Measurements from ENCODE around the gene KIAA1549.
A peak's percentile ranks its signal among the peaks of the same experiment; 100 is the strongest.
"Not testable (repeated sequence)": the region's sequence is repeated elsewhere in the genome, so short reads cannot be mapped to it uniquely, and the experiment has no call there.

The KIAA1549 gene

DNA sequence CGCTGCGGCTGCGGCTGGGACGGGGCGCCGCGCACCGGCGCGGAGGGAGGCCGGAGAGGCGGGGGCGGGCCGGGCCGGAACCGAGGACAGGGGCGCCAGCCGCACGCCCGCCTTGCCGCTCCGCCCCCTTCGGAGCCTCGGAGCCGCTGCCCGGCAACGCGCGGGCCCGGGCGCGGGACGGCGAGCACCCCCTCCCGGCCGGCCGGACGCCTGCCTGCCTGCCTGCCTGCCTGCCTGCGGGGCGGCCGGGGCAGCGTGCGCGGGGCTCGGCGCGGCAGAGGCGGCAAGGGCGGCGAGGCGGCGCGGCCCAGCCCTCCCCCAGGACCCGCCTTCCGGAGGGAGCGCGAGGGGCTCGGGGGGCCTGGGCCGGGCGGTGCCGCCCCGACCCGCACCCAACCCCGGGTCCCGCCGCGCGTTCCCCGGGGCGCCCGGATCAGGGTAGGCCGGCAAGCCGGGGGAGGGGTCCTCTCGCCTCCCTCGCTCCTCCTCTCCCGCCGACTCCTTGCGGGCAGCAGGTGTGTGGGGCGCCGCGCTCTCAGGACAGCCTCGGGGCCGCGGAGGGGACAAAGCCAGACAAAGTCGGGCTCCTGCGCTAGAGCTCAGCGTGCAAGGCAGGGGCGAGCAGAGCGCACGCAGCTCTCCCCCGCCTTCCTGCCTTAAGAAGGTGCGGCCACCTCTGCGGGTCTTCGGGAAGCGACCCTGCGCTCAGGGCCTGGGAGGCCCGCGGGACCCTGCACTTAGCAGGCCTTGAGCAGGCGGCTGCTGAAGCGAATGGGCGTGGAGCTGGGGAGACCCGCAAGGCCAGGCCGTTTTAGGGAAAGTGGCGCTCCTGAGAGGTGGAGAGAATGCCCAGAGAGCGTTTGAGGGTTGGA, at the start of gene KIAA1549:
Gene KIAA1549 (minus strand): TSS at position 58 of the 872 bp plus-strand sequence. CDS start 120 bp downstream, outside the sequence.
- DNase-seq (ENCODE audit: low spot score): peak; percentile 94

DNA sequence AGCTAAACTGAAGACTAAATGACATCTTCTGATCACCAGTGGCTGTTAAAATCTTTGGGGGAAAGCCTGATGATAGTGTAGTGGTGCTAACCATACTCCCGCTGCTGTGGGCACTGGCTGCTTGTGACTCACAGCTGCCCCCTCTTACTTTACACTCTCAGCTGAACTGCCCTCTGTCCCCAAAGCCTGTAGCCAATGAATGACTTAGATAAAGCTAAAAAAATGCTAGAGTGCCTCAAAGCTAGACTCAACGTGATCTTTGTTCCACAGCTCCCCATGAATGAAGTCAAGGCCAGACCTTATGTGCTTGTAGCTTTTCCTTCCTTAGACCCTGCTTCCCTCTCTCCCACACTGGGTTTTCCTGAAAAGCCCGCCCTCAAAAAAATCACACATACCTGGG, 48.2 kb upstream of the KIAA1549 start:
- no peak for DNase-seq (ENCODE audit: low spot score)

DNA sequence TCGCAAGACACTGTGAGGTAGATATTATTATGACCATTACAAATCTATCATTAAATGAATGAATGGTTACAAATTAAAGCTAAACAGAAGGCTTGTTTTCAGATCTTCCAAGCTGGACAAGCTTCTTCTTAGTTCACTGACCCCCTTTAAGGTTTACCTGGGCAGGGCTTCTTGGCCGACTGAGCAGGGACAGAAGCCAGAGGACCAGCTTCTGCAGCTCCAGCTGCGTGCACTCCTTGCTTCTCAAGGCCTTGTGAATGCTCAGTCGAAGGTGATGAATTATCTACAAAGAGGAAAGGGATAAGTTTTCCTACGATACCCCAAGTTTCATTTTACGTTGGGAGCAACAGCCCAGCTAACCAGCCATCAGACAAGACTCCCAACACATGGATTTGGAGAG, 45.4 kb upstream of the KIAA1549 start:
- no peak for DNase-seq (ENCODE audit: low spot score)

DNA sequence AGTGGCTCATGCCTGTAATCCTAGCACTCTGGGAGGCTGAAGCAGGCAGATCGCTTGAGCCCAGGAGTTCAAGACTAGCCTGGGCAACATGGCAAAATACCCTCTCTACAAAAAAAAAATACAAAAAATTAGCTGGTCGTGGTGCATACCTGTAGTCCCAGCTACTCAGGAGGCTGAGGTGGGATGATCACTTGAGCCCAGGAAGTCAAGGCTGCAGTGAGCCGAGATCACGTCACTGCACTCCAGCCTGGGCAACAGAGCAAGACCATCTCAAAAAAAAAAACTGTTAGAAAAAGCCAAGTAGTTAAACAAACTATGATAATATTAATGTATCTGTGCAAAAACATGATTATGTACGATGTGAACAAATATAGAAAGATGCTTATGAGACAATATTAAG, 44.7 kb upstream of the KIAA1549 start:
- not testable (repeated sequence) for DNase-seq (ENCODE audit: low spot score)

DNA sequence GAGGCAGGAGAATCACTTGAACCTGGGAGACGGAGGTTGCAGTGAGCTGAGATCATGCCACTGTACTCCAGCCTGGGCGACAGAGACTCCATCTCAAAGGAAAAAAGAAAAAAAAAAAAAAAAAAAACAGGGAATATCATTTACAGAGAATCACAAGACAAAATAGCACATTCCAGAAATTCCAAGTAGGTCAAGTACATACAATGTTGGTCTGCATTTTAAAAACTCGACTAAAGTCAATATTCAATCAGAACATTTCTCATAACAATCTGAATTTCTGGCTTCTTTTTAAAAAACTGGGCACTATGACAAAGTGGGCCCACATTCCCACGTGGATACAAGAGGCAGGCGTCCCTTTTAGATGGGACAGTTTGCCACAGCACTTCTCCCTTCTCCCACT, 41.9 kb upstream of the KIAA1549 start:
- no peak for DNase-seq (ENCODE audit: low spot score)

DNA sequence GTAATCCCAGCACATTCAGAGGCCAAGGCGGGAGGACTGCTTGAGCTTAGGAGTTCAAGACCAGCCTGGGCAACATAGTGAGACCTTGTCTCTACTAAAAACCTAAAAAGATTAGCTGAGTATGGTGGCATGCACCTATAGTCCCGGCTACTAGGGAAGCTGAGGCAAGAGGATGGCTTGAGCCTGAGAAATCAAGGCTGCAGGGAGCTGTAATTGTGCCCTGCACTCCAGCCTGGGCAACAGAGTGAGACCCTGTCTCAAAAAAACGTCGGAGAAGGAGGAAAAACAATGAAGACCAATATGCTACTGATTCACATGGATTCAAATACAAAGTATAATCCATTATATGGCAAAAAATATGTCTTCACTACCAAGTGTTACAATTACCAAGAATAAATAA, 41.1 kb upstream of the KIAA1549 start:
- DNase-seq (ENCODE audit: low spot score): no peak

DNA sequence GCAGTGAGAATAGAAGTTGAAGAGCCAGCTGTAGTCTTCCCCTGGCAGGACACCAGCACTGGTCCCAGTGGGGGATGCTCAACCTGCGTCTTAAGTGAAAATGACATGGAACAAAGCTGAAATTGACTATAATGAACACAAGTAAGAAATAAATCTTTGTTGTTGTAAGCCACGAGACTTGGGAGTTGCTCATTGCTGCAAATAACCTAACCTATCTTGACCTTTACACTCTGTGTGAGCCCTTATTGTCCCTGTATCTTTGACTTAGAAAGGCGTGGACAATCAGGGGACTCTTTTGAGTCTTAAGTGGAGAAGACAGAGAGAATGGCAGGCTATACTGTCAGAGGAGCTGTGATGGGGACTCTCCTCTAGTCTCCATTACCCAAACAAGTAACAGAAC, 37.7 kb upstream of the KIAA1549 start:
- no peak for DNase-seq (ENCODE audit: low spot score)

DNA sequence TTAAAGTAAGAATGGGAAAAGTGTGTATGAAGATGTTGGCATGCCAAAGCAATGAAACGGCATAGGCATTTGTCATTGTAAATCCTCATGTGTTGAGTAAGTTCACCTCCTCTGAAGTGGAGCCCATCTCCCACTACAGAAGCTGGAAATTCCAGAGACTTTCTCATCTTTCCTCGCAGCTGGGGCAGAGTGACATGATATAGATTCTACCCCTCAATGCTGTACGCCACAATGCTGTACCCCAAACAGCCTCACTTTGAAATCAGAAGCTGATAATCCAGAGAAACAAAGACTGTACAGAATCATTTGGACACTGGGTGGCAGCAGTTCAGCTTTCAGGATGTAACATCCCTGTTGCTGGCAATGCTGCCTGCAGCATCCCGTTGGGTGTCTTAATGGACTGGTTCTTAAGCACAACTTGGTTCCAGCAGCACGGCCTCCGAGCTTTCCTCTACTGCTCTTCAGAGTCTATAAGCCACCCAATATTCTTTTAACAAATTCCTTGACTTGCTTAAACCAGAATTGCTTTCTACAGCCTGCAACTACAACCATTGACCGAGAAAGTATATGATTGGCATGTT, 35.8 kb upstream of the KIAA1549 start:
- DNase-seq (ENCODE audit: low spot score): peak; percentile 87

DNA sequence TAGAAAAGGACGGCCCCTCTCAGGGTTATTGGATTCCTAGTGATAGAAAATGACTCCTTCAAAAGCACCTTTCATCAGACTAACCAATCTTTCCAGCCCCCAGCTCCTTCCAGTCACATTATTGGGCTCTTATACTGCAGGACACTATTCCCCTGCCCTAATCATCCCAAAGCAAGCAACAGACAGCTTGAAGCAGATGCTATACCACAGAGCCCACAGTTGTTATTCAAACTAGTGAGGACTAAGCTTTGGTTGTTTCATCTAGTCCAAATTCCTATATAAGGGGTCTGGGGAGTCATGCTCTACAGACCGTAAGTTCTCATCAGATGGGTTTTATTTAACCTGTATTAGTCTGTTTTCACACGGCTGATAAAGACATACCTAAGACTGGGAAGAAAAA, 30.2 kb upstream of the KIAA1549 start:
- DNase-seq (ENCODE audit: low spot score): no peak

DNA sequence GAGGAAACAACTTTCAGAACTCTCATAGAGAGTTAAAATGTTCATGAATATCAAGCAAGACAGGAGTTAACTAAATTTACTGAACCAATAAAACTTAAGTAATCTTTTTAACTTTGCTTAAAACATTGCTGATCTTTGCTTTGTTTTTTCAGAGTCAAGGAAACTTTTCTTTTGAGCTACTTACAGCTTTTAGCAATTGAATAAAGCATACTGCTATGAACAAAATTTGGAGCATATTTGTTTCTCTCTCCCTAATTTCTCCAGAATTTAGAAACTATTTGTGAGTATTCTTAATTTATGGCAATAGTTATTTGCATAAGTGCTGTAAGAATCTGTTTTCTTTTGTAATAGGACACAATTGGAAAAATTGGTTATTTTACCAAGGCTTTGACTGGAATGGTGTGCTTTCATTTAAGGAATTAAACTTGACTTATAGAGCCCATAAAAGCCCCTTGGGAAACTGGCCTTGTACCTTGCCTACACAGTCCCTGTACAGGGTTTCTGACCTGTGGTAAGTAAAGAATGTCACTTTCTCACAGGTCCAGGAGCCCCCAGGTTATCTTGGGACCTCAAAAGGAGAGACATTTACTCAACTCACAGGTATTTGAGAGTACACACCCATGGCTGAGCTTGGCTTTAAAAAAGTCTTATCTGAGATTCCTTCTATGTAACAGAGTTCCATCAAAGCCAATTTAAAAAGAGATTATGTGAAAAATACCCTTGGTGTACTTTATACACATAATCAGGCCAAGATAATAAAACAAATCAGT, 23.3 kb upstream of the KIAA1549 start:
- DNase-seq (ENCODE audit: low spot score): no peak

DNA sequence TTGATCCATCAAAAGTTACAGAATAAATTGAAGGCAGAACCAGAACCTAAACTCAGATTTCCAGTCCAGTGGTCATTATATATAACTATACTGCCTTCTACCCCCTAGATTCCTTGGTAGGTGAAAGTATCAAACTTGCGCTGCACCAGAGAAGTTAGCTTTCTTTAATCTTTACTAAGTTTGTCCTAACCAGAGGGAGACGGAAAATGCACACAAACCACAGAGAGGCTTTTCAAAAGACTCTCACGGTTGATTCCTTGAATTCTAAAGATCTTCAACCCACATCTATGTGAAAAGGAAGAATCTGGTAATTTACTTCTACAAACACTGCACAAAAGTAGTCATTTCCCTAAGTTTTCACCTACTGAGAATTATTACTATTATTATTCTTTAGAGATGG, 18.2 kb upstream of the KIAA1549 start:
- no peak for DNase-seq (ENCODE audit: low spot score)

DNA sequence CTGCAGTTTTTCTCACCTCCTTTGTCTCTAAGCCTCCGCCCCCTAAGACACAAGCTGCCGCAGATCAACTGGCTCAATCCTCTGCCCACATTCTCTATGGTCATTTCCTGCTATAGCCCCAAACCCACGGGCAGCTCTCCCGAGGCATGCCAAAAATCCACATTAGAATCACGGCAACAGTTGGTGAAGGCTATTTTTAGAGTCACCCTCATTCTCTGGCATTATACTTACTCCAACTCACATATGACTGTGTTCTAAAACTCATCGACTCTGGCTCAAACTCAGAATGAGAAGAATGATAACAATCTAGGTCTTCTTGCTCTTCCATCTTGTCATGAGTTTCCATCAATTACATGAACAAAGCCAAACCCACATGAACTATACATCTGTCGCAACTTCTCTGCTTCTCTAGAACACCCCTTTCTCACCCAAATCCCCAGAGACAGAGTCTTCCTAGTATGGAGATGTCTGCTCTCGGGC, 10.9 kb upstream of the KIAA1549 start:
- DNase-seq (ENCODE audit: low spot score): no peak

DNA sequence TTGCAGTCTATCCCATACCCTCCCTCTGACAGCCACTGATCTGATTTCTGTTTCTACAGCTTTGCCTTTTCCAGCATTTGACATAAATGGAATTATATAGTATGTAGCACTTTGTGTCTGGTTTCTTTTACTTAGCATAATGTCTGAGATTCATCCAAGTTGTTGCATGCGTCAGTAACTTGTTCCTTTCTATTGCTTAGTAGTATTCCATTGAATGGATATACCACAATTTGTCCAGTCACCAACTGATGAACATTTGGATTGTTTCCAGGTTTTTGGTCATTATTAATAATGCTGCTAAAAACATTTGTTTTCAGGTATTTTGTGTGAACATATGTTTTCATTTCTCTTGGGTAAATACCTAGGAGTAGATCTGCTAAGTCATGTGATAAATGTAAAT, 6.5 kb upstream of the KIAA1549 start:
- DNase-seq (ENCODE audit: low spot score): no peak

DNA sequence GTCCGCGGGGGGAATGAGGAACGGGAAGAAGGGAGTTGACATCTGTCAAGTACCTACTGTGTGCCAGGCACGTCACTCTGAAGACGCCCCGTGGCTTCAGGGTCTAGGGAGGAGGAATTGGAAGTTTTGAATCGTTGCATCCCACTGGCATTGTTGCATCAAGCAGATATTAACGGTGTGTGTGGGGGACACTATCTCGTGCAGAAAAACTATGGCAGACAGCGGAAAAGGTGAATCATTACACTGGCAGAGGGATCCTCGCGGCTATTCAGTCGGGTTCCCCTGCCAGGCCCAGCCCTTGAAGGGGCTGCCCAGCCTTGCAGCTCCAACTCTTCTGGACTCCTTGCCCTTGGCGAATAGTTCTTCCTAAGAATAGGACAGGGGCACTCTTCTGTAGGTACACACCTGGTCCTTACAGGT, 1.0 kb upstream of the KIAA1549 start:
- no peak for DNase-seq (ENCODE audit: low spot score)

DNA sequence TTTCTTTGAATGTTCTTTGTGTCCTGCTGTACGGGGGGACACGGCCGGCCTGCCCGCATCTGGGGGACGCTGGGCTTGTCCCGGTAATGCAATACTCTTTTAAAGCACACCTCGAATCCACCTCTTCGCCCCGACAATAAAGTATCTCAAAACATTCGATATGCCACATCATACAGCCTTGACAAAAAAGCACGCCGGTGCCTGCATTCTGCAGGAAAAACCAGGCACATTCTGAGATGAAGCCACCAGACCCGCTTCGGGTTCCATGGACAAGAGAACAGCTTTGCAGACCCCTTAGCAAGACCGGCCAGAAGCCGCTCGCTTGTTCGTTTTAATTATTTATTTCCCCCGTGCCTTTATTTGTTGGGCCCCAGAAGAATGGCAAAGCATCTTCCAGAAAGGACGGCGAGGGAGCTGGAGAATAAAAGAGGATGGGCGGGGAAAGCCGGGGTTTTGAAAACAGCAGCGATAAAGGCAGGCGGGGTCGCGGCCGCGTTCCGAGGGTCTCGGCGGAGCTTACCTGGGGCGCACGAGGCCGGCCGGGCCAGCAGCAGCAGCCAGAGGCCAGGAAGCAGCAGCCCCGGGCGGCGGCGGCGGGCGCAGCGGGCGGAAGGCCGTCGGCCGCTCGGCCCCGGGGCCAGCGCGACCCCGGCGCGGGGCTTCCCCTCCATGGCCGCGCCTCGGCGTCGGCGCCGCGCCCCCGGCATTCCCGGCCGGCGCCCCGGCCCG, 462 bp downstream of the KIAA1549 start:
- DNase-seq (ENCODE audit: low spot score): no peak

DNA sequence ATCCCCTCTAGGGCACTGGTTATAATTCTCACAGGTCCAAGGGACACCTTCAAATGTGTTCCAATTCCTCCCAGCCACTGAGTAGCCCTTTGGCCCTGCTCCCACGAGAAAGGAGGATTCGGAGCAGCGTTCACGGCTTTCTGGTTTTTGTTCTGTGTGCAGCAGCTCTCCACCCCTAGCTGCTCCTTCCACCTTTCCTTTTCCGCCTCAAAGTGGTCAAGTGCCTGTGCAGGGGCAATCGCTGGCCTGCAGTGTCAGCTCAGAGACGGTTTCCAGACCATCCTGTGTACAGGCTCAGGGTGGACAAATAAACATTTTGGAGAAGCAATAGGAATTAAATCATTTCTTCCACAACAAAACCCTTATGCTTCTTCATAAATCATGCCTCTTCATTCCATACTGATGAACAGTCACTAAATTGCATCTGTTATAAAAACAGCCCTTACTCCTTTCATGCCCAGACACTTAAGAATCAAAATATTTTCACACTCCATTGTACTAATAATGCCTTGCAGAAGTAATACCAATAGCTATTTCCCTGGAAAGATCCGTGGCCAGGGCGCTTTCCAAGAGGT, 1.1 kb downstream of the KIAA1549 start:
- DNase-seq (ENCODE audit: low spot score): no peak

DNA sequence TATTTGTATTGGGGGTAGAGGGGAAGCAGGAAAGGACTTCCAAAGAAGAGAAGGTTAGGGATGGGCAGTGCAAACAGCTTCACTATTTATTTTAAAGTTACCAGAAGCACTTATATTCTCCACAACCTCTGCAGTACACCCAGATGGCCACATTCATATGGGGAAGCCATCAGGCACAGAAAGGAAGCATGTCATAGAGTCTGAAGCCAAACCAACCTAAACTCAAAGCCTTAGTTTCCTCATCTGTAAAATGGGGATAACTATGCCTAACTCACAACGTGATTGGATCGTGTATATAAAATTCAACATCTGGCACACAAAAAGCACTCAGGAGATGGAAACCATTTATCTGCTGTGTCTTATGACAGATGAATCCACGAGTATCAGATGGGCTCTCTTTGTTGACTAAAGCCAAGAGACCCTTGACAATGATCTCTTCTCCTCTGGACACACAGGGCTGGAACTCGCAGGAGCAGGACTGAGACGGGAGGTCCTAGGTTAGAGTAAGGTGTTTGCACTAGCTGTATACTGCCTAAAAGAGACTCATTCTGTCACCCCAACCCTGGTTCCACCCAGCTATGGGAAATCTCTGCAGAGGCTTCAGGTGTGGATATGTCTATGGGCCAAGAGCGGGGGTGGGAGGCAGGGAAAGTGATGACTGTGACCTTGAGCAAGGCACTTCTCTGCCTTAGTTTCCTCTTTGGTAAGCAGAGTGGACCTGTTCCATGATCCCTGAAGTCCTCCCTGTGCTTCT, 1.8 kb downstream of the KIAA1549 start:
- no peak for DNase-seq (ENCODE audit: low spot score)

DNA sequence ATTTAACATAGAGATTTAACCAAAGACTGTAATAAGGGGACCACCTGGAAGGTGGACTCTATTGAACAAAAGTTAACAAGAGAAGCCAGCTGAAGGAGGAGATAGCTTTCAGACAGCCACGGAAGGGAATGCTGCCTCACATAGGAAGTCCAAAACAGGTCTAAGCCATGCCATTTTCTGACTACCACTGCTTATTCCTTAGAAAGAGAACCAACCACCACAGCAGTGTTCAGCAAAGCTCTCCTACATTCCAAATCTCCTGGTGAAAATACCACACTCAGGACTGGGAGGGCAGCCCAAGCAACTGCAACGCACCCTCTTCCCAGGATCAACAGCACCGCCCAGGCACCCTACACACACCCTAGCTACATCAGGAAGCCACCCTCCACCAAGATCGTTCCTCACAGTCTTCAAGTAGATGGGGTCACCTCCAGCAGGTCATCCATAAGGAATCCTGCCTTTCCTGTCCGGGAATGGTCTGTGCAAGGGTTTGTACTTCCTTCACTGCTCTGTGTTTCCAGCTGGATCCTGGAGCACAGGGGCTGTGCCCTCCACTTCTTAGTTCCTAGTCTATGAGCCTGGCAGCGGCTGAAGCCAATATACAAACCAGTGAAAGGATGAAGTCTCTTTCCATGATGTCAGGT, 2.5 kb downstream of the KIAA1549 start:
- DNase-seq (ENCODE audit: low spot score): no peak

DNA sequence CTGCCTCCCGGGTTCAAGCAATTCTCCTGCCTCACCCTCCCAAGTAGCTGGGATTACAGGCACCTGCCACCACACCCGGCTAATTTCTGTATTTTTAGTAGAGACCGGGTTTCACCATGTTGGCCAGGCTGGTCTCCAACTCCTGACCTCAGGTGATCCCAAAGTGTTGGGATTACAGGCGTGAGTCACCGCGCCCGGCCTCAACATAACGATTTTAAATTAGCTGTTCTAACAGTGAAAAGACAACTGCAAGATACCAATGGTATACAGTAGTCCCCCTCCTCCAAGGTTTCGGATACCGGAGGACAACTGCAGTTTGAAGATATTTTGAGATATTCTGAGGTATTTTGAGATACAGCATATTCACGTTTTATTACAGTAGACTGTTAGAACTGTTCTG, 5.0 kb downstream of the KIAA1549 start:
- not testable (repeated sequence) for DNase-seq (ENCODE audit: low spot score)

DNA sequence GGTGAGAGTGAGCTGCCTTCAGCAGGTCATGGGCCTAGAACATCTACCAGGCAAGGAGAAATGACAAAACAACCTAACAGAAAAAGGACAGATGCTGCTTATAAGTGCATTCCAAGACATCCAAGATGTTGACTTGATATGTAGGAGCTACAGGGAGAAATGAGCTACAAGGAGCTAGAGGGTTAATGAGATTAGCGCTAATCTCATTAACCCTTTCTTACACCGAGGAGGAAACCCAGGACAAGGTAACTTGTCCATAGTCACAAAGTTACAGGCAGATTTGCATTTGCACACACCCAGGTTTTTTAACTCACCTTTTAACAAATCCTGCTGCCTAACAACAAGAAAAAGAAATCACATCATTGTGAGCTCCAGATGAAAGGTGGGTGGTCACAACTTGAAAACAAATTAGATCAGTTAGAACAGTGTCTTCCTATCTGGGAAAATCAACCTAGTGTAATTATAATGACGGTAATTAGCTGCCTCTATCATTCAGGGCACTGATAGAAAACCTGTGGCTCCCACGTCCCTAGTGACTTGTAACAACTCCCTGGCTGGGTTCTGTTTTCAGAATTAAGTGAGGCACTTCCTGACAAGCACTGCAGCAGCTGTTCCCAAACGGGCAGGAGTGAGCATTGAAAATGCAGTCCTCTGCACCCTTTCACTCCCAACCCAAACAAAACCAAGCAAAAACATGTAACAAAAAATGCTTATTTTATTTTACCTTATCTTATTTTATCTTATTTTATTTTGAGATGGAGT, 5.7 kb downstream of the KIAA1549 start:
- no peak for DNase-seq (ENCODE audit: low spot score)
